ENCODE data around the gene KIAA0825.

KIAA0825 gene

DNA sequence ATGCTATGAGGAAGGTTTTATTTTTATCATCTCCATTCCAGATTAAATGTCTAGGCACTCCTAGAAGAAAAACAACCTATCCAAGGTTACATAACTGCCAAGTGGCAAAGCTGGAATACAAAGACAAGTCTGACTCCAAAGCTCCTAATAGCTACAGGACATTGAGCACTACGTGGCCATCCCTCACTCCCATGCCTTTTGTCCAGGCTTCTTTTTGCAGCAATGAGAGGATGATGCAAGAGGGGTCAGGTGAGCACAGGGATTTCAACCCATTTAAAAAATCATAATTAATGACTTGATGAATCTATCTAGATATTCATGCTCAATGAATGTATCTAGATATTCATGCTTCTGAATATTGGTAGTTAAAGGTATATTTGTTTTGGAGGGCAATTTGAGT is 117.0 kb downstream of the KIAA0825 start:
- CTCF ChIA-PET, result no interaction called here
- POLR2A ChIA-PET, result no interaction called here
- no peak for DNase-seq (ENCODE audit: extremely low spot score)
- no peak for TF ChIP-seq CTBP1 (IDR thresholded peaks at IDR 0.05; ENCODE audit: borderline replicate concordance)
- no peak for TF ChIP-seq SP1 (IDR thresholded peaks at IDR 0.05)
- no peak for TF ChIP-seq FOXK2 (IDR thresholded peaks at IDR 0.05)
- TF ChIP-seq FOXA1 (IDR thresholded peaks at IDR 0.05), result no peak
- TF ChIP-seq ARNT (IDR thresholded peaks at IDR 0.05), result no peak
- TF ChIP-seq L3MBTL2 (conservative IDR thresholded peaks at IDR 0.05), result no peak

DNA sequence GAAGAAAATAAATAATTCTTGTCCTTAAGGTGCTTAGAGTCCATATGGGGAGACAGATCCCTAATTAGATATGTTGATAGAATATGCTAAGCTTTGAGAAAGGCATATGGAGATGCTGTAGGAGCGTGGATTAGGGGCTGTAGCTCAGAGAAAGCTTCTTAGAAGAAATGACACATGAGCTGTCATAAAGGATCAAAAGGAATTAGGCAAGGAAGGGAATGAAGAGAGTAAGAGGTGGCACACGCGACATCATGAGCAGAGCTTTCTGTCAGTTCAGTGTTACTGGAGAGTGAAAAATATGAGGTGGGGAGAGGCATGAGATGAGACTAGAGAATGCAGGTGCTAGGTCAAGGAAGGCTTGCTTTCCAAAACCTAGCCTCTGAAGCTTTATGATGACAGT is 118.6 kb downstream of the KIAA0825 start:
- TF ChIP-seq CTBP1 (IDR thresholded peaks at IDR 0.05; ENCODE audit: borderline replicate concordance), result no peak
- TF ChIP-seq ZNF384 (IDR thresholded peaks at IDR 0.05), result no peak
- TF ChIP-seq FOXM1 (IDR thresholded peaks at IDR 0.05; ENCODE audit: borderline replicate concordance), result no peak
- TF ChIP-seq ELF4 (IDR thresholded peaks at IDR 0.05), result no peak
- TF ChIP-seq BHLHE40 (IDR thresholded peaks at IDR 0.05; ENCODE audit: borderline replicate concordance), result no peak
- TF ChIP-seq L3MBTL2 (conservative IDR thresholded peaks at IDR 0.05), result no peak
- no peak for TF ChIP-seq ARNT (IDR thresholded peaks at IDR 0.05)
- no peak for TF ChIP-seq SP1 (IDR thresholded peaks at IDR 0.05)
- no peak for TF ChIP-seq SUZ12 (IDR thresholded peaks at IDR 0.05)
- TF ChIP-seq TARDBP (IDR thresholded peaks at IDR 0.05), result no peak
- TF ChIP-seq LEF1 (IDR thresholded peaks at IDR 0.05; ENCODE audit: borderline replicate concordance), result no peak
- CTCF ChIA-PET, result no interaction called here
- POLR2A ChIA-PET, result no interaction called here
- no peak for DNase-seq (ENCODE audit: extremely low spot score)

DNA sequence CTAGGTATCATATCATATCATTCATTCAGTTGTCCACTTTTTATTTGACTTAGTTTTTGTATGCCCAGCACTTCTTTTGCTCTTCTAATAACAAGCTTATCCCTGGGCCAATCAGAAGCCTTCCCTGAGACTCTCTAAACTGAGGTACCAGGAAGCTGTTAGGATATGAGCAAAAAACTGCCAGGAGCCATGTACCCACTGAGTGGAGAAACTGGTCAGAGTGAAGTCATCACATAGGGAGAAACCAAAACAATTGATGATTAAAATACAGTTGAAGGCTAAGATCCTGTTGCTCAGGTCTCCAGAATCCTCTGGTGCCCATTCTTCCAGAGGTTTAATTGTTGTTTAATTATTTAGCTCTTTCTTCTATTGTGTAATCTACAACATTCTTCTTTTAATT is 120.2 kb downstream of the KIAA0825 start:
- TF ChIP-seq CTBP1 (IDR thresholded peaks at IDR 0.05; ENCODE audit: borderline replicate concordance) (no peak), ELF4 (IDR thresholded peaks at IDR 0.05) (no peak), FOXK2 (IDR thresholded peaks at IDR 0.05) (no peak), ZNF384 (IDR thresholded peaks at IDR 0.05) (no peak), NFRKB (IDR thresholded peaks at IDR 0.05) (no peak), FOXM1 (IDR thresholded peaks at IDR 0.05; ENCODE audit: borderline replicate concordance) (no peak), LEF1 (IDR thresholded peaks at IDR 0.05; ENCODE audit: borderline replicate concordance) (no peak), SUZ12 (IDR thresholded peaks at IDR 0.05) (no peak), HDGF (IDR thresholded peaks at IDR 0.05; ENCODE audit: borderline replicate concordance) (no peak), FOXA1 (IDR thresholded peaks at IDR 0.05) (no peak)
- TF ChIP-seq, protein P1, sequence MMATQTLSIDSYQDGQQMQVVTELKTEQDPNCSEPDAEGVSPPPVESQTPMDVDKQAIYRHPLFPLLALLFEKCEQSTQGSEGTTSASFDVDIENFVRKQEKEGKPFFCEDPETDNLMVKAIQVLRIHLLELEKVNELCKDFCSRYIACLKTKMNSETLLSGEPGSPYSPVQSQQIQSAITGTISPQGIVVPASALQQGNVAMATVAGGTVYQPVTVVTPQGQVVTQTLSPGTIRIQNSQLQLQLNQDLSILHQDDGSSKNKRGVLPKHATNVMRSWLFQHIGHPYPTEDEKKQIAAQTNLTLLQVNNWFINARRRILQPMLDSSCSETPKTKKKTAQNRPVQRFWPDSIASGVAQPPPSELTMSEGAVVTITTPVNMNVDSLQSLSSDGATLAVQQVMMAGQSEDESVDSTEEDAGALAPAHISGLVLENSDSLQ (IDR thresholded peaks at IDR 0.05), result no peak
- CTCF ChIA-PET, result no interaction called here
- no peak for DNase-seq (ENCODE audit: extremely low spot score)
- POLR2A ChIA-PET, result interaction anchor here (1.0 kb wide), 1 partner anchor 471 kb away, joined by 3 read pairs; no protein-coding TSS in a partner anchor

DNA sequence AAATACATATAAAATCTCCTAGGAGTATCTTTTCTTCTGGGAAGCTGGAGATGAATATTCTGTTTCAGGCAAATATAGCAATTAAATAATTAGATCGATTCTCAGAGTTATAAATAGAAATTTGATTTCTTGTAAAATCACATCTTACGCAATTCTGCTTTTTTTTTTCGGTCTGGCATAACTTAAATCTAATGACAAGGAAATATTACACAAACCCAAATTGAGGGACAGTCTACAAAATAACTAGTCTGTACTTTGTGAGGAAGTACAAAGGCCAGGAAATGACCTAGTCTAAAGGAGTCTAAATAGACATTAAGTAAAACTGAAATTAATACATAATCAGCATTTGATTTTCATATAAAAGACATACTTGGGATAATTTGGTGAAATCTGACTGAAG is 133.3 kb downstream of the KIAA0825 start:
- no peak for TF ChIP-seq LEF1 (IDR thresholded peaks at IDR 0.05; ENCODE audit: borderline replicate concordance)
- TF ChIP-seq ELF4 (IDR thresholded peaks at IDR 0.05), result no peak
- TF ChIP-seq NFRKB (IDR thresholded peaks at IDR 0.05), result no peak
- no peak for TF ChIP-seq FOXK2 (IDR thresholded peaks at IDR 0.05)
- no peak for TF ChIP-seq FOXA1 (IDR thresholded peaks at IDR 0.05)
- TF ChIP-seq TARDBP (IDR thresholded peaks at IDR 0.05), result no peak
- TF ChIP-seq SP1 (IDR thresholded peaks at IDR 0.05), result no peak
- no peak for TF ChIP-seq L3MBTL2 (conservative IDR thresholded peaks at IDR 0.05)
- TF ChIP-seq SUZ12 (IDR thresholded peaks at IDR 0.05), result no peak
- TF ChIP-seq BHLHE40 (IDR thresholded peaks at IDR 0.05; ENCODE audit: borderline replicate concordance), result no peak
- no peak for TF ChIP-seq FOXM1 (IDR thresholded peaks at IDR 0.05; ENCODE audit: borderline replicate concordance)
- TF ChIP-seq ARNT (IDR thresholded peaks at IDR 0.05), result no peak
- TF ChIP-seq, protein P1 (IDR thresholded peaks at IDR 0.05), result no peak
- TF ChIP-seq CTBP1 (IDR thresholded peaks at IDR 0.05; ENCODE audit: borderline replicate concordance), result no peak
- TF ChIP-seq HDGF (IDR thresholded peaks at IDR 0.05; ENCODE audit: borderline replicate concordance), result no peak
- TF ChIP-seq ZNF384 (IDR thresholded peaks at IDR 0.05), result no peak
- ChIA-PET CTCF (interaction anchor here (0.7 kb wide), 1 partner anchor 786 kb away, joined by 3 read pairs; no protein-coding TSS in a partner anchor), POLR2A (no interaction called here)
- DNase-seq (ENCODE audit: extremely low spot score), result no peak

DNA sequence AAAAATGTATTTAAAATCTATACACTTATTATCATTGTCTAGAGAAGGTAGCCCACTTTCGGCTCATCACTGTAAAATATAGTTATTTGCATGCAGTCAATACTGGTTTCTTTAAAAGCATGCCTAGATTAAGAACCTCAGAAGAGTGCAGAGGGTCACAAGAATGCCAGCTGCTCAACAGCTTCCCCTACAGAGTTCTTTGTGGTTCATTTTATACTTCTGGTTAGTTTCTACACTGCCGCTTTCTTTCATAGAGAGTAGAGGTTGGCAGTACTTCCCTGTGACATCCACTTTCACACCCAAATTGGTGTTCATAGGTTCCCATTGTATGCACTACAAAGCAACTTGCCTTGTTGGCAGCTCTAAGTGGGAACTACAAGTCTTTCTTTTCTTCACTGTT is 137.3 kb downstream of the KIAA0825 start:
- ChIA-PET CTCF (no interaction called here), POLR2A (no interaction called here)
- TF ChIP-seq ARNT (IDR thresholded peaks at IDR 0.05), result no peak
- TF ChIP-seq SP1 (IDR thresholded peaks at IDR 0.05), result no peak
- no peak for TF ChIP-seq ZNF384 (IDR thresholded peaks at IDR 0.05)
- TF ChIP-seq NFRKB (IDR thresholded peaks at IDR 0.05), result no peak
- no peak for TF ChIP-seq FOXA1 (IDR thresholded peaks at IDR 0.05)
- TF ChIP-seq ELF4 (IDR thresholded peaks at IDR 0.05), result no peak
- no peak for TF ChIP-seq CTBP1 (IDR thresholded peaks at IDR 0.05; ENCODE audit: borderline replicate concordance)
- TF ChIP-seq HDGF (IDR thresholded peaks at IDR 0.05; ENCODE audit: borderline replicate concordance), result no peak
- no peak for TF ChIP-seq LEF1 (IDR thresholded peaks at IDR 0.05; ENCODE audit: borderline replicate concordance)
- no peak for TF ChIP-seq FOXK2 (IDR thresholded peaks at IDR 0.05)
- no peak for TF ChIP-seq SUZ12 (IDR thresholded peaks at IDR 0.05)
- TF ChIP-seq, protein P1 (IDR thresholded peaks at IDR 0.05), result no peak
- DNase-seq (ENCODE audit: extremely low spot score), result no peak

DNA sequence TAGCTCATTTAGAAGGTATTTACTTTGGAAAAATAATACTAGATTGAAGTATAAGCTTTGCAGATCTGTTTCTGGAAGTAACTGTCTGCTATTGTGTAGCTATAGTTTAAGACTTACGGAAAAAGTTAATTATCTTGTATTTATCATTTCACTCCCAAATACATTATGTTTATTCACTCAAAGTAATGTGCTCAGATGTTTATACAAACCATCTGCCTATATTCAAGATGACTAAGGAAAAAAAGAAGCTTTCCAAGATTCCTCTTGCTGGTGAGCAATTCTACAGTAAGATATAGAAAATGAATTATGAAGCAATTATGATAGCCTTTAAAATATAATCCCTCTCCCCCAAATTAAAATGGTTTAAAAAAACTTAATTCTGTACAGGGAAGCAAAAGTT is 137.9 kb downstream of the KIAA0825 start:
- TF ChIP-seq TARDBP (IDR thresholded peaks at IDR 0.05) (no peak), FOXM1 (IDR thresholded peaks at IDR 0.05; ENCODE audit: borderline replicate concordance) (no peak), ZNF384 (IDR thresholded peaks at IDR 0.05) (no peak), ELF4 (IDR thresholded peaks at IDR 0.05) (no peak), SUZ12 (IDR thresholded peaks at IDR 0.05) (no peak), LEF1 (IDR thresholded peaks at IDR 0.05; ENCODE audit: borderline replicate concordance) (no peak), CTBP1 (IDR thresholded peaks at IDR 0.05; ENCODE audit: borderline replicate concordance) (no peak), FOXK2 (IDR thresholded peaks at IDR 0.05) (no peak)
- POLR2A ChIA-PET, result no interaction called here
- no peak for DNase-seq (ENCODE audit: extremely low spot score)
- CTCF ChIA-PET, result no interaction called here
